ENCODE measurements around the gene RAPGEF4. TPM values are rescaled to one million over a fixed set of nuclear protein-coding genes. Genes with fewer than 3 reads are reported as not detected.

The RAPGEF4 gene
- total RNA-seq, 1 experiment from 2014 or later, result 0.59 TPM

DNA sequence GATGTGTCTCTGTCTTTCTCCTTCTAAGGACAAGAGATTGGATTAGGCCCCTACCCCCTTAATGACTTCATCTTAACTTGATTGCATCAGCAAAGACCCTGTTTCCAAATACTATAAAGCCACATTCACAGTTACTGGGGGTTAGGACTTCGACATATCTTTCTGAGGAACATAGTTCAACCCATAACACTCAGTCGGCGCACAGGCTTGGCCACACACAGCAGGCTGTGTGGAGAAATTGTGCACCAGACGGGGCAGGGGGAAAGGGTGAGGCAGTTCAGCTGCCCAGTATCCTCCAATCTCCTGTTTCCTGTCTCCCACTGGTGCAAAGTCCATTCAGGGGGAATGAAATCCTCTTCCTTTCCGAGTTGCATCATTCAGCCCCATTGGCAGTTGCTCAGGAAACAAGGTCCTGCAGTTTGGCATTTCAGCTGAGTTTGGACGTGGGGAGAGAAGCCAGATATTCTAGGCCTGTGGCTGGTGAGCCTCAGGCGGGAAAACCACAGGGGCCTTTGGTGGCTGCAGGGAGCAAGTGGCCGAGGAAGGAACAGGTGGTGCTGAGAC, 9.4 kb upstream of the RAPGEF4 start:
- H3K79me2 ChIP-seq (ENCODE audit: insufficient read depth, low read length), result no peaks in the 10 kb centered on the region
- no peak for TF ChIP-seq REST (IDR thresholded peaks at IDR 0.05; ENCODE audit: low read depth)
- TF ChIP-seq RAD21 (IDR thresholded peaks at IDR 0.05; ENCODE audit: low read depth), result no peak
- no peak for TF ChIP-seq ATF3 (IDR thresholded peaks at IDR 0.05)
- no peak for TF ChIP-seq ELF1 (IDR thresholded peaks at IDR 0.05; ENCODE audit: borderline replicate concordance, low read depth)
- TF ChIP-seq FOSL1 (IDR thresholded peaks at IDR 0.05; ENCODE audit: low read depth), result no peak
- TF ChIP-seq, protein P1, sequence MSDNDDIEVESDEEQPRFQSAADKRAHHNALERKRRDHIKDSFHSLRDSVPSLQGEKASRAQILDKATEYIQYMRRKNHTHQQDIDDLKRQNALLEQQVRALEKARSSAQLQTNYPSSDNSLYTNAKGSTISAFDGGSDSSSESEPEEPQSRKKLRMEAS (IDR thresholded peaks at IDR 0.05), result no peak
- TF ChIP-seq ZFX (IDR thresholded peaks at IDR 0.05), result no peak
- no peak for TF ChIP-seq POLR2A (IDR thresholded peaks at IDR 0.05; ENCODE audit: borderline replicate concordance, extremely low read depth, insufficient read depth, insufficient read length)
- TF ChIP-seq YY1 (IDR thresholded peaks at IDR 0.05; ENCODE audit: extremely low read depth, insufficient replicate concordance, low read depth, low read length), result no peak
- no peak for TF ChIP-seq POLR2AphosphoS5 (IDR thresholded peaks at IDR 0.05; ENCODE audit: low read depth, low read length)
- no peak for TF ChIP-seq CEBPB (IDR thresholded peaks at IDR 0.05; ENCODE audit: low read depth)
- H3K4me3 ChIP-seq (replicated peaks in 1 of 2; ENCODE audit: low read depth in 1 of 2, low read length in 2 of 2), result no peak overlapping the region
- ATAC-seq (no peak), DNase-seq (ENCODE audit: low read depth, low spot score) (no peak)
- no peaks in the 10 kb centered on the region for H3K4me1 ChIP-seq (ENCODE audit: control insufficient read depth in 1 of 2, insufficient read depth in 2 of 2, low read length in 2 of 2)
- BruUV-seq (replicated peaks), result no TSS peak
- intact Hi-C loops (cut with micrococcal nuclease), result no loop called here
- no peaks in the 10 kb centered on the region; the same call in 1 of the 2 replicates for H3K9me2 ChIP-seq (ENCODE audit: insufficient read depth)
- no peaks in the 10 kb centered on the region for H4K20me1 ChIP-seq (ENCODE audit: insufficient read depth)
- no peaks in the 10 kb centered on the region for H3K27me3 ChIP-seq (ENCODE audit: insufficient read depth, low read length)
- ChIA-PET CTCF (no interaction called here), RAD21 (ENCODE audit: low non-redundant PET in 1 of 2, low total read pairs in 2 of 2, uncharacterized antibody in 2 of 2, unreplicated experiment in 2 of 2) (no interaction called here), POLR2A (no interaction called here)
- no peak overlapping the region for H3K4me2 ChIP-seq (ENCODE audit: low read length)
- H2AFZ ChIP-seq (ENCODE audit: low read depth, low read length, poor library complexity, severe bottlenecking), result no peak overlapping the region
- H3K27ac ChIP-seq (ENCODE audit: low read depth, low read length), result no peak overlapping the region
- H3K9me3 ChIP-seq (ENCODE audit: control insufficient read depth in 1 of 2, insufficient read depth in 1 of 2, low read depth in 1 of 2, low read length in 2 of 2), result no peaks in the 10 kb centered on the region
- H3K9ac ChIP-seq (ENCODE audit: low read length), result no peak overlapping the region
- no peaks in the 10 kb centered on the region for H3K36me3 ChIP-seq (ENCODE audit: control insufficient read depth in 1 of 2, insufficient read depth in 2 of 2, low read length in 2 of 2)
